Mammary epithelial cell (primary cell): ENCODE measurements around the gene SGCA.

Source experiments
- EZH2 ChIP-seq: IDR thresholded peaks from 2 replicates; pipeline ENCODE4 v1.6.1; 2012; ENCODE audit warnings: low read length, inconsistent platforms, borderline replicate concordance
- TF ChIP-seq, protein P1 (sequence below), 2 donors: IDR thresholded peaks in 1 of 2; conservative IDR thresholded peaks in 1 of 2; 2 replicates each; pipeline ENCODE4 v1.5.1; 2011 to 2012; ENCODE audit warnings: inconsistent platforms in 2 of 2, low read length in 2 of 2, mild to moderate bottlenecking in 2 of 2, control low read depth in 1 of 2, low read depth in 1 of 2; ENCODE audit not compliant: insufficient read depth in 1 of 2; ENCODE audit errors: extremely low read depth in 1 of 2

DNA sequence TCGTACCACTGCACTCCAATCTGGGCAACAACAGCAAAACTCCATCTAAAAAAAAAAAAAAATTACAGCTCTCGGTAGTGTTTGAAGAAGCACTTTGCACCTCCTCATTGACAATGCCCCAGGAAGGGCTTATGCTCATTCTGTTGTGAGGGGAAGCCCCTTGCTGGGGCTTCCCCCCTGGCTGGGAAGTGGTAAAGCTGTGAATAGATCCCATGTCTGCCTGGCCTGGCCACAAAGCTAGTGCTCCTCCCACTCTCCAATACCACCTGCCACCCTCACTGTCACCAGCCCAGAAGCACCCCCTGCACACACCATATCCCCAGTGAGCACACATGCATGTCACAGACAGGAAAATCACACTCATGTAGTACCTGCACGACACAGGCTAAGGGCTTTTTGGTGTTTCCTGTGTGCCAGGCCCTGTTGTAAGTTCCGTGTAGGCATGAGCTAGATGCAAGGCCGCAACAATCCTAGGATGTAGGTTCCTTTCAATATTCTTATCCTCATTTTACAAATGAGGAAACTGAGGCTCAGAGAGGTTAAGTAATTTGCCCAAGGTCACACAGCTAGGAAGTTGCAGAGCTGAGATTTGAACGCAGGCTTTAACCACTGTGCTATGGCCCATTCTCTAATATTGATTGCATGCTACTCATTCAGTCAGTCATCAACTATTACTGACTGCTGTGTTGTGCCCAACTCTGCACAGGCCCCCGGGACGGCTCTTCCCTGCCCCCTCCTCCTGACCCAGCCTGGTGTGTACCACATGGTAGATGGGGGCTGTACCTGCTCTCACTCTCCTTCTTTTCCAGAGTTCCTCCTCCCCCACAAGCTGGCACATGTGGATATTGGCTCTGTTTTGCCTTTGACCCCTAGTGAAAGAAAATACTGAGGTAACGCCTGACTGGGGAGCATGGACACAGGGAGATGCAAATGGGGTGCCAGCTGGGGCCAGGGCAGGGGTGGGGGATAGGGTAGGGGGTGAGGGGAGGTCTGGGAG is 47.5 kb downstream of the SGCA start:
- TF ChIP-seq, protein P1, sequence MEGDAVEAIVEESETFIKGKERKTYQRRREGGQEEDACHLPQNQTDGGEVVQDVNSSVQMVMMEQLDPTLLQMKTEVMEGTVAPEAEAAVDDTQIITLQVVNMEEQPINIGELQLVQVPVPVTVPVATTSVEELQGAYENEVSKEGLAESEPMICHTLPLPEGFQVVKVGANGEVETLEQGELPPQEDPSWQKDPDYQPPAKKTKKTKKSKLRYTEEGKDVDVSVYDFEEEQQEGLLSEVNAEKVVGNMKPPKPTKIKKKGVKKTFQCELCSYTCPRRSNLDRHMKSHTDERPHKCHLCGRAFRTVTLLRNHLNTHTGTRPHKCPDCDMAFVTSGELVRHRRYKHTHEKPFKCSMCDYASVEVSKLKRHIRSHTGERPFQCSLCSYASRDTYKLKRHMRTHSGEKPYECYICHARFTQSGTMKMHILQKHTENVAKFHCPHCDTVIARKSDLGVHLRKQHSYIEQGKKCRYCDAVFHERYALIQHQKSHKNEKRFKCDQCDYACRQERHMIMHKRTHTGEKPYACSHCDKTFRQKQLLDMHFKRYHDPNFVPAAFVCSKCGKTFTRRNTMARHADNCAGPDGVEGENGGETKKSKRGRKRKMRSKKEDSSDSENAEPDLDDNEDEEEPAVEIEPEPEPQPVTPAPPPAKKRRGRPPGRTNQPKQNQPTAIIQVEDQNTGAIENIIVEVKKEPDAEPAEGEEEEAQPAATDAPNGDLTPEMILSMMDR (conservative IDR thresholded peaks at IDR 0.05 in 1 of 2, IDR thresholded peaks at IDR 0.05 in 1 of 2; ENCODE audit: extremely low read depth in 1 of 2, insufficient read depth in 1 of 2, low read depth in 1 of 2, low read length in 2 of 2) = no peak
- TF ChIP-seq EZH2 = no peak
